22Rv1 (cell line): ENCODE data around the gene TMEM179.

Source experiments
- H3K27ac ChIP-seq: fragments of 450-650 bp; 2 replicates; pipeline ENCODE4 v1.5.1; 2017
- ZFX ChIP-seq: fragments of 450-650 bp; IDR thresholded peaks from 2 replicates; pipeline ENCODE4 v1.6.1; 2017; ENCODE audit warnings: antibody characterized with exemption, borderline replicate concordance
- TF ChIP-seq, protein P1 (sequence below): fragments of 450-650 bp; IDR thresholded peaks from 2 replicates; pipeline ENCODE4 v1.5.1; 2017; ENCODE audit warnings: mild to moderate bottlenecking

Gene TMEM179

DNA sequence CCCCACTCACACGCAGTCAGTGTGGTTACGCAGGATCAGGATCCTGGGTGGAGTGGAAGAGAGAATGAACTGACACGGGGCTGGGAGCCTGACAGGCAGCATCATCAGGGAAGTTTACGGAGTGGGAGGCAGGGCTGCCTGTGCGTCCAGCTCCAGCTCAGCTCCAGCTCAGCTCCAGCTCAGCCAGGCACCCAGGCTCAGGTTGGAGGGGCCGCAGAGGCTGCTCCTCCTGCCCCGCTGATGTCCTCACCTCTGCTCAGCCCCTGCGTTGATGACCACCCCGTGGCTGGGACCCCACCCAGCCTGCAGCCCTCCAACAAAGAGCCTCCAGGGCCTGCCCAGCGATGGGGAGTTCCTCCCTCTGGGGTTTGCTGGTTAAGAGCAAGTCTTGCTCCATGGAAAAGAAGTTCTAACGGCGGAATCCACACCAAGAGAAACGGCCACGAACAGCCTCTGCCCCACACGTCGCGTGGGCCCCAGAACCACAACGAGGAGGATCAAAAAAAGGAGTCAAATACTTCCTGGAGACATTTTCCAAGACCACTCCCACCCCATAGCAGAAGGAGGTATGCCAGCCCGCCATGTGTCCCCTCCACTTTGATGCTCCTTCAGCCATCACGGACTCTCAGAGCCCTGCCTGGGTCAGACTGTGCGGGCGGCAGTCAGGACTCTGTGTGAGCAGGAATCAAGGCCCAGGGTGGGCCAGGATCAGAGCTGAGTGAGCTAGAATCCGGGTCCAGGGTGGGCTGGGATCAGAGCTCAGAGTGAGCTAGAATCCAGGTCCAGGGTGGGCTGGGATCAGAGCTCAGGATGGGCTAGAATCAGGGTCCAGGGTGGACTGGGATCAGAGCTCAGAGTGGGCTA, 42.7 kb downstream of the TMEM179 start:
- TF ChIP-seq, protein P1, sequence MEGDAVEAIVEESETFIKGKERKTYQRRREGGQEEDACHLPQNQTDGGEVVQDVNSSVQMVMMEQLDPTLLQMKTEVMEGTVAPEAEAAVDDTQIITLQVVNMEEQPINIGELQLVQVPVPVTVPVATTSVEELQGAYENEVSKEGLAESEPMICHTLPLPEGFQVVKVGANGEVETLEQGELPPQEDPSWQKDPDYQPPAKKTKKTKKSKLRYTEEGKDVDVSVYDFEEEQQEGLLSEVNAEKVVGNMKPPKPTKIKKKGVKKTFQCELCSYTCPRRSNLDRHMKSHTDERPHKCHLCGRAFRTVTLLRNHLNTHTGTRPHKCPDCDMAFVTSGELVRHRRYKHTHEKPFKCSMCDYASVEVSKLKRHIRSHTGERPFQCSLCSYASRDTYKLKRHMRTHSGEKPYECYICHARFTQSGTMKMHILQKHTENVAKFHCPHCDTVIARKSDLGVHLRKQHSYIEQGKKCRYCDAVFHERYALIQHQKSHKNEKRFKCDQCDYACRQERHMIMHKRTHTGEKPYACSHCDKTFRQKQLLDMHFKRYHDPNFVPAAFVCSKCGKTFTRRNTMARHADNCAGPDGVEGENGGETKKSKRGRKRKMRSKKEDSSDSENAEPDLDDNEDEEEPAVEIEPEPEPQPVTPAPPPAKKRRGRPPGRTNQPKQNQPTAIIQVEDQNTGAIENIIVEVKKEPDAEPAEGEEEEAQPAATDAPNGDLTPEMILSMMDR: no peak
- no peak overlapping the region for H3K27ac ChIP-seq

DNA sequence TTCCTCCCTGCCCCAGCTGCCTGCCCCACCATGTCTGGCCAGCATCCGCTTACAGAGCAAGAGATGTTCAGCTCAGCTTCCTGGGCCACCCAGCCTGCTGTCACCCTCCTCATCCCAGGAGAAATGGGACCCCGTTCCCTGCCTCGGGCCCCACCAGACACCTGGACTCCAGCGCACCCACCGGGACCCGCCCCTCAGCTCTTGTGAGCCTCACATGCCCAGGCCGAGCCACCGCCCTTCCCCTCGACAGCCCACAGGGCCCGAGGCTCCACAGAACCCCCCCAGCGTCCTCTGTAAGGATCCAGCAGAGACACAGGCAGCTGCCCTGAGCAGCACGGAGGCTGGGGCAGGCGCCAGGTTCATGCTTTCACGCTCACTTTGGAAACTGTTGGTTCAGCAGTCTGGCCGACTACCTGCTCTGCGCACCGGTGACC, 43.4 kb downstream of the TMEM179 start:
- H3K27ac ChIP-seq: no peak overlapping the region
- TF ChIP-seq, protein P1: no peak
- TF ChIP-seq ZFX: no peak

DNA sequence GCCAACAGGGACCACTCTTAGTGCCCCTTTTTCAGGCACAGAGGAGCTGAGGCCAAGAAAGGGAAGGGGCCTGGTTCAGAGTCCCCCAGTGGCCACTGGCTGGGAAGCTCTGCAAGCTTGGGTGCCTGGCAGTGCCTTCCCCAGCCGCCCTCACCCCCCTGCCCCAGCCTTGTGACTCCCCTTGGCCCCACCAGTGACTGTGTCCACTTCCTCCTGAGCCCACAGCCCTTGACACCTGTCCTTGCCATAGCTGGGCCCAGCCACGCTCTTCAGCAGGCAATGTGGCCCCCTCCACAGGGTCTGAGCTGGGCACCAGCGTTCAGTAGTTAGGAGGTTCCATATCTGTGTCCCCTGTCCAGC, 44.0 kb downstream of the TMEM179 start:
- TF ChIP-seq ZFX: no peak
- TF ChIP-seq, protein P1: no peak
- no peak overlapping the region for H3K27ac ChIP-seq

DNA sequence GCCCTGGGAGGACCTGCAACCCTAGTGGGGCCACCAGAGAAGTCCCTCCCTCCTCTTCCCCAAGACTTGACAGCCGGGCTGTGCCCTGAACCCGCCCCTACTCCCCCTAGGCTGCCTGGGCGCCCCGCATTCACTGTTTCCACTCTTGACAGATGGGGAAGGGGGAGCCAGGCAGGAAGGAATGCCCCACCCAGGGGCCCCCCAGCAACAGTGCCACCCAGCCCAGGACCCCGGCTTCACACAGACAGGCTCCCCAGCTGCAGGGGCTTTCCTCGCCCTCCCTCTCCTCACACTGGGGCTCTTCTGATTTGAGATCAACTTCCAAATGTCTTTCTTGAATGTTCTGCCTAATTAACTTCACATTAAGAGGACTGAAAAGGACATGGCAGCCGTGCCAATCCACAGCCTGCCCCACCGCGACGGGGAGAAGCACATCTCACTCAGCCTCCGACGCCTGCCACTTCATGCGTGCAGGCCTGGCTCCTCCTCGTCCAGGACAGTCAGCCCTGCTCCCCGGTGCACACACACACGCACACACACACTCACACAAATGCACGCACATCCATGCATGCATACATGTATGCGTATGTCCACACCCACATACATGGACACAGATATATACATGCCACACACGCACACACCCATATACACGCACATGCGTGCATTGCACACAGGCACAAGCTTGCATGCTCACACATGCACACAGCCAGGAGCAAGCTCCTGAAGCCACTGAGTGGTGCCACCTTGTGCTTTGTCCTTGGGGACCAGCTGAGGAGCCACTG, 44.6 kb downstream of the TMEM179 start:
- no peak overlapping the region for H3K27ac ChIP-seq
- TF ChIP-seq, protein P1: no peak
- no peak for TF ChIP-seq ZFX

DNA sequence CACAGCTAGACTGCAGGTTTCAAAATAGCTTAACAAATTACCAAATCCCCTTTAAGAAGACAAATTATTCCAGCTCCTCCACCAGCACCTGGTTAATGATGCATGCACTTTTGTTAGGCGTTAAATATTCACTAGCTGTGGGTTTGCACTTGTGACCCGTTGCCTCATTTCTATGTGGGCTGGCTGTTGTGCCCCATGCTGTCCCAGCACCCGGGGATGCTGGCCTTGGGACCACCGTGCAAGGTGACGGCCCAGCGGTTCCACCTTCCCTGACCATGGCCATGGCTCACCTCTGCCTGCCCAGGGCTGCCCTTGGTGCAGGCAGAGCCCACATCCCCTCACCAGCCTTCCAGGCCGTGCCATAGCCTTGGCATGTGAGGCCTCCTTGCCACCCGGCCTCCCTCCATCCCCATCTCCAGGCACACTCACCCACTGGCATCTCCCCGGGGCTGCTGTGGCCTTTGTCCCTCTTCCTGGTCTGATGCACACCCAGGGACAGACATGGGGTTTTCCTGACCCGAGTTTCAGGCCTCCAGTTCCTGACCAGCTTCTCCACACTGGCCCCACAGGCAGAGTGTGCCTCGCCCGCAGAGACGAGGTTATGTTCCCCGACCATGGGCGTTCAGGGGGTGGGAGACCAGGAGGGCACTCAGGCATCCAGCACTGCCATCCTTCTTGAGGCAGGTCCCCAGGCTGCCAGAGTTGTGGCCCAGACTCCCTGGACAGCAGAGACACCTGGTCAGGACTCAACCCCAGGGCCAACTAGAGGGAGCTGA, 45.4 kb downstream of the TMEM179 start:
- no peak overlapping the region for H3K27ac ChIP-seq
- no peak for TF ChIP-seq ZFX
- TF ChIP-seq, protein P1: no peak

DNA sequence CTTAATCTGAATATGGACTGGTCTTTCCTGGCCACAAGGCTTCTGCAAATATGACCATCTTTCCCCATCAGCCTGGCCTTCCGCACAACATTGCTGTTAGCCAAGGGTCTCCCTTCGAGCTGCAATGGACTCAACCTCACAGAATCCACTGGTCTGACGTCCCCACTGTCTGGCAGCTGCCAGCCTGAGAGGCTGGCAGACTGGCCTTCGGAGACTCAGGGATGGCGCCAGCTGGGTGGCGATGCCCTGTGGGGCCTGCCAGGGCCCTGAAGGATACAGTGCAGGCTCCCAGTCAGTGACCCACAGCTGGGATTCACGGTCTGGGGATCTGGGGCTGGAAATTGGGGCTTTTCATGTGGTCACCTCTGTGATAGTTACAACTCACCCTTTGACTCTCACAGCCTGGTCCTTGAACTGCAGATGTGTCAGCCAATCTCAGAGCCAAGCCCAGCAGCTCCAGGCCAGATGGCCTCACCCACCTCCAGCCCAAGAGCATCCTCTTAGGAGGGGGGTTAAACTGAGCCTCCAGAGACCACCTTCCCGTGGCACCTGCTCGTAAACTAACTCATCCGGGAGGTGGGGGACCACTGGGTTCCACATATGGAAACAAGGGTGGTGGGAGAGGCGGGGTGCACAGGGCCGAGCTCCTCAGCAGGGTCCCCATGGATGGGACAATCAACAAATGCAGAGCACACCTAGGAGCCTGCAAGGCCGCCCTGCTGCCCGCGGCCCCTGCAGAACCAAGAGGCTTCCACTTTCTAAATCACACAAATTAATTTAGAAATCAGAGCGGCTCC, 46.1 kb downstream of the TMEM179 start:
- no peak overlapping the region for H3K27ac ChIP-seq
- TF ChIP-seq, protein P1: no peak
- no peak for TF ChIP-seq ZFX
